DND-41 (cell line): Measurements from ENCODE around the gene USP10.

Source experiments
- ATAC-seq: fragments of 200-7000 bp; cut with Tn5 transposase; 3 replicates; pipeline ENCODE4 v1.9.1; 2021; ENCODE audit warnings: low read depth; ENCODE audit not compliant: insufficient read depth
- DNase-seq: peaks from one replicate; pipeline ENCODE4 v3.0.0-alpha.2; 2020
- H2AFZ ChIP-seq: 2 replicates; pipeline ENCODE4 v1.6.0; 2012; ENCODE audit warnings: low read depth, low read length
- H3K27ac ChIP-seq: 2 replicates; pipeline ENCODE4 v1.5.1; 2012; ENCODE audit warnings: low read length, inconsistent platforms
- H3K27me3 ChIP-seq: fragments of 200-600 bp; sonication (generic); 2 replicates; pipeline ENCODE4 v1.6.0; 2012; ENCODE audit warnings: low read length, mild to moderate bottlenecking, inconsistent platforms; ENCODE audit not compliant: insufficient read depth, poor library complexity
- H3K36me3 ChIP-seq: 2 replicates; pipeline ENCODE4 v1.5.1; 2012; ENCODE audit warnings: low read length, inconsistent platforms; ENCODE audit not compliant: insufficient read depth
- H3K4me1 ChIP-seq: 2 replicates; pipeline ENCODE4 v1.5.1; 2012; ENCODE audit warnings: mild to moderate bottlenecking, low read length; ENCODE audit not compliant: insufficient read depth
- H3K4me2 ChIP-seq: 2 replicates; pipeline ENCODE4 v1.6.0; 2012; ENCODE audit warnings: mild to moderate bottlenecking, moderate library complexity, low read length, inconsistent platforms; ENCODE audit not compliant: insufficient read depth
- H3K4me3 ChIP-seq, 2 experiments: fragments of 200-600 bp in 1 of 2; shearing (Covaris generic) in 1 of 2; 2 replicates each; pipeline ENCODE4 v1.5.1; 2012 to 2016; ENCODE audit warnings: inconsistent platforms in 2 of 2, low read length in 2 of 2, mild to moderate bottlenecking in 2 of 2, low read depth in 1 of 2, moderate library complexity in 1 of 2
- H3K79me2 ChIP-seq: 2 replicates; pipeline ENCODE4 v1.6.0; 2012; ENCODE audit warnings: low read length, inconsistent platforms; ENCODE audit not compliant: insufficient read depth
- H3K9ac ChIP-seq: 2 replicates; pipeline ENCODE4 v1.6.0; 2012; ENCODE audit warnings: low read depth, mild to moderate bottlenecking, inconsistent platforms, low read length, moderate library complexity
- H3K9me3 ChIP-seq: 2 replicates; pipeline ENCODE4 v1.5.1; 2012; ENCODE audit warnings: low read length, moderate library complexity, mild to moderate bottlenecking, inconsistent platforms; ENCODE audit not compliant: insufficient read depth, severe bottlenecking
- H4K20me1 ChIP-seq: 2 replicates; pipeline ENCODE4 v1.6.0; 2012; ENCODE audit warnings: low read length; ENCODE audit not compliant: insufficient read depth
- EZH2 ChIP-seq: IDR thresholded peaks from 3 replicates; pipeline ENCODE4 v1.6.1; 2012; ENCODE audit warnings: borderline replicate concordance, low read depth, mild to moderate bottlenecking, moderate library complexity, low read length, inconsistent platforms; ENCODE audit not compliant: severe bottlenecking
- TF ChIP-seq, protein P1 (sequence below): IDR thresholded peaks from 2 replicates; pipeline ENCODE4 v1.5.1; 2012; ENCODE audit warnings: borderline replicate concordance, low read length, moderate library complexity, mild to moderate bottlenecking; ENCODE audit not compliant: poor library complexity, severe bottlenecking; ENCODE audit errors: extremely low read depth

Gene USP10

DNA sequence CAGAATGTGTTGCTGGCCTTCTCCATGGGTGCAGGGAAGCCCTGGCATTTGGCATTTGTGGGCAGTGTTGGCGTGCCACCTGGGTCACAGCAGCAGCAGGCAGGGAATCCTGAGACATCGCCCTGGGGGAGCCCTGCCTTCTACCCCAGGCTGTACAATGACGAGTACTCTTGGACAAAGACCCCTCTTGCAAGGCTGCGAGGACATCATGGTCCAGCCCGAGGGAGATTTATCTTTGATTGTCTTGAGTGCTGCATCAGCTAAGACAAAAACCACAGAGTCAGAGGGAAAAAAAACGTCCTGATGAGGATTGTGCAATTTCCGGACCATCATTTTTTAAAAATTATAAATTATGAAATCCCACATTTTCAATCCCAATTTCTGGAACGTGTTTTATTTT is 123.7 kb downstream of the USP10 start:
- no peak overlapping the region for H2AFZ ChIP-seq
- H3K4me1 ChIP-seq, result peaks cover 15% of the 10 kb centered on the region
- no peak for ATAC-seq
- no peaks in the 10 kb centered on the region for H3K9me3 ChIP-seq
- no peak for DNase-seq
- no peak overlapping the region for H3K4me2 ChIP-seq
- H3K9ac ChIP-seq, result no peak overlapping the region
- H3K36me3 ChIP-seq, result no peaks in the 10 kb centered on the region
- H3K4me3 ChIP-seq, result no peak overlapping the region
- TF ChIP-seq, protein P1, sequence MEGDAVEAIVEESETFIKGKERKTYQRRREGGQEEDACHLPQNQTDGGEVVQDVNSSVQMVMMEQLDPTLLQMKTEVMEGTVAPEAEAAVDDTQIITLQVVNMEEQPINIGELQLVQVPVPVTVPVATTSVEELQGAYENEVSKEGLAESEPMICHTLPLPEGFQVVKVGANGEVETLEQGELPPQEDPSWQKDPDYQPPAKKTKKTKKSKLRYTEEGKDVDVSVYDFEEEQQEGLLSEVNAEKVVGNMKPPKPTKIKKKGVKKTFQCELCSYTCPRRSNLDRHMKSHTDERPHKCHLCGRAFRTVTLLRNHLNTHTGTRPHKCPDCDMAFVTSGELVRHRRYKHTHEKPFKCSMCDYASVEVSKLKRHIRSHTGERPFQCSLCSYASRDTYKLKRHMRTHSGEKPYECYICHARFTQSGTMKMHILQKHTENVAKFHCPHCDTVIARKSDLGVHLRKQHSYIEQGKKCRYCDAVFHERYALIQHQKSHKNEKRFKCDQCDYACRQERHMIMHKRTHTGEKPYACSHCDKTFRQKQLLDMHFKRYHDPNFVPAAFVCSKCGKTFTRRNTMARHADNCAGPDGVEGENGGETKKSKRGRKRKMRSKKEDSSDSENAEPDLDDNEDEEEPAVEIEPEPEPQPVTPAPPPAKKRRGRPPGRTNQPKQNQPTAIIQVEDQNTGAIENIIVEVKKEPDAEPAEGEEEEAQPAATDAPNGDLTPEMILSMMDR, result no peak
- no peak for TF ChIP-seq EZH2
- H3K79me2 ChIP-seq, result no peaks in the 10 kb centered on the region
- H3K27me3 ChIP-seq, result peaks cover 12% of the 10 kb centered on the region
- no peak overlapping the region for H3K27ac ChIP-seq
- peaks cover 19% of the 10 kb centered on the region for H4K20me1 ChIP-seq

DNA sequence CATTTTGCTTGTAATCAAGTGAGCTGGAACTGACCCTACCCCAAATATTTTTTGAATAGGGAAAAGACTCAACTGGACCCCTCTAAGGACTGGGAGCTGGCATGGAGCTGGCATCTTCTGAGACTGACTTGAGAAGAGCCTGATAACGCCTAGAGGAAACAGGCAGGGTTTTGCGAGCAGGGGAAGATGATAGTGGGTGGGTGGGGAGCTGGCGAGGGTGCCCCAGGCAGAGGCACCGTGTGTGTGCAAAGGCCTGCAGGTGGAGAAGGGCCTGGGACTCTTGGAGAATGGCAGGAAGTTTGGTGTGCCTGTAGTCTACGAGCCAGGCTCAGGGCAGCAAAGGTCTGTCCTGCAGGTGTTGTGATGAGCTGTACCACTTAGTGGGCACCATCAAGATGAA is 124.1 kb downstream of the USP10 start:
- no peaks in the 10 kb centered on the region for H3K9me3 ChIP-seq
- ATAC-seq, result no peak

DNA sequence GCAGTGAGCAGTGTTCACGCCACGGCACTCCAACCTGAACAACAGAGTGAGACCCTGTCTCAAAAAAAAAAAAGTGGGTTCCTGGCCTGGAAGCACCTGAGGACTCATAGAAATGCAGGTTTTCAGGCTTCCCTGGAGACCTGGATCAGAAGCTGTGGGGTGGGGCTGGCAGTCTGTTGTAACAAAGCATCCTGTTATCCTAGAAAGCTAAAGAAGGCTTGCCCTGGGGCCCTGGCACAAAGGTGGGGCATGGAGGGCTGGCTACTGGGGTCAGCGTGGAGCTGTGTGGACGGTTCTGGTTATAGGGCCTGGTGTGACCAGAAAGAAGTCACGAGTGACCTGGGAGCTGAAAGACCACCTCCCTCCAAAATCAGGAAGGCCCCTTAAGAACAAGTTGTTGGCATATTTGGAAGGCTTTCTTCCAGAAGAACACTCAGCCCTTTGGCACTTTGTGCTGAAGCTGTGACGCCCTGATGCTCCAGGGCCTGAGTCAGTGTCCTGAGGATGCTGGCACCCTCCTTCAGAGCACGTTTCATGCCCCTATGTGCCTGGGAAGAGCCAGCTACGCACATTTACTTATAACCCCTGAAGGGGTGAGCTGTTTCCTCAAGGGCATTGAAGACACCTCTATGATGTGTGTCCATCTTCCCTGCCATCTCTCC is 126.2 kb downstream of the USP10 start:
- Histone ChIP-seq H3K36me3 (no peaks in the 10 kb centered on the region), H4K20me1 (peaks cover 7% of the 10 kb centered on the region), H3K79me2 (no peaks in the 10 kb centered on the region), H3K9ac (no peak overlapping the region), H3K27me3 (peaks cover 19% of the 10 kb centered on the region), H3K4me3 (no peak overlapping the region), H3K4me1 (no peaks in the 10 kb centered on the region), H2AFZ (no peak overlapping the region), H3K9me3 (no peaks in the 10 kb centered on the region), H3K4me2 (no peak overlapping the region), H3K27ac (no peak overlapping the region)
- TF ChIP-seq, protein P1, result no peak
- TF ChIP-seq EZH2, result no peak
- no peak for ATAC-seq
- no peak for DNase-seq

More for the DNA sequence above, 124.1 kb downstream of the USP10 start:
- Histone ChIP-seq H3K79me2 (no peaks in the 10 kb centered on the region), H3K27me3 (peaks cover 13% of the 10 kb centered on the region), H2AFZ (no peak overlapping the region), H3K36me3 (no peaks in the 10 kb centered on the region), H3K9ac (no peak overlapping the region), H3K4me1 (peaks cover 15% of the 10 kb centered on the region), H3K4me3 (no peak overlapping the region), H3K27ac (no peak overlapping the region), H3K4me2 (no peak overlapping the region), H4K20me1 (peaks cover 19% of the 10 kb centered on the region)
- no peak for DNase-seq
- TF ChIP-seq EZH2, result no peak
- TF ChIP-seq, protein P1, result no peak
